CD8-positive, alpha-beta memory T cell (primary cell): Measurements from ENCODE around the gene SUB1. TPM values are rescaled to one million over a fixed set of nuclear protein-coding genes. Genes with fewer than 3 reads are reported as not detected.
A peak's percentile ranks its signal among the peaks of the same experiment; 100 is the strongest.

ENCODE experiments used
- CTCF ChIA-PET: fragments of 350-600 bp; sonication (Branson Sonifier 250); formaldehyde crosslinking; loops from one replicate; lab custom pipeline; 2021; ENCODE audit warnings: antibody characterized with exemption; lab: Charles Lee
- POLR2A ChIA-PET: fragments of 350-600 bp; sonication (Branson Sonifier 250); formaldehyde crosslinking; loops from one replicate; lab custom pipeline; 2021; ENCODE audit warnings: antibody characterized with exemption; lab: Charles Lee
- DNase-seq, 5 donors: peaks; one replicate each; pipeline versions ENCODE4 v3.0.0 to v3.0.0-alpha.2; 2020 to 2022; ENCODE audit warnings: mixed read lengths in 1 of 5
- H3K27ac ChIP-seq: one replicate; pipeline ENCODE4 v1.7.0; 2013; ENCODE audit warnings: low read depth, mild to moderate bottlenecking, low read length, moderate library complexity
- H3K27me3 ChIP-seq: 2 replicates; pipeline ENCODE4 v1.7.0; 2013; ENCODE audit warnings: low read length, mild to moderate bottlenecking; ENCODE audit not compliant: insufficient read depth, poor library complexity, severe bottlenecking
- H3K36me3 ChIP-seq: 2 replicates; pipeline ENCODE4 v1.7.0; 2013; ENCODE audit warnings: mild to moderate bottlenecking, low read length, moderate library complexity; ENCODE audit not compliant: insufficient read depth
- H3K4me1 ChIP-seq: 2 replicates; pipeline ENCODE4 v1.7.0; 2013; ENCODE audit warnings: mild to moderate bottlenecking, low read length, moderate library complexity; ENCODE audit not compliant: insufficient read depth
- H3K4me3 ChIP-seq: 2 replicates; pipeline ENCODE4 v1.7.0; 2013; ENCODE audit warnings: mild to moderate bottlenecking, low read length
- H3K9me3 ChIP-seq: 2 replicates; pipeline ENCODE4 v1.7.0; 2013; ENCODE audit warnings: mild to moderate bottlenecking, low read length
- H3K27ac Mint-ChIP-seq, 8 donors: one replicate each; pipeline ENCODE4 v1.8.0; 2020 to 2021; ENCODE audit warnings: mixed read lengths in 8 of 8, mild to moderate bottlenecking in 6 of 8, inconsistent platforms in 3 of 8, moderate library complexity in 3 of 8
- H3K27me3 Mint-ChIP-seq, 2 donors: one replicate each; pipeline ENCODE4 v1.8.0; 2020 to 2021; ENCODE audit warnings: mixed read lengths in 2 of 2, mild to moderate bottlenecking in 1 of 2, moderate library complexity in 1 of 2
- H3K36me3 Mint-ChIP-seq, 3 donors: one replicate each; pipeline ENCODE4 v1.8.0; 2020 to 2021; ENCODE audit warnings: mixed read lengths in 3 of 3, inconsistent platforms in 1 of 3, mild to moderate bottlenecking in 1 of 3
- H3K4me1 Mint-ChIP-seq, 3 donors: one replicate each; pipeline ENCODE4 v1.8.0; 2020 to 2021; ENCODE audit warnings: mixed read lengths in 3 of 3, inconsistent platforms in 1 of 3, mild to moderate bottlenecking in 1 of 3
- H3K4me3 Mint-ChIP-seq, 7 donors: one replicate each; pipeline ENCODE4 v1.8.0; 2020 to 2021; ENCODE audit warnings: mixed read lengths in 7 of 7, mild to moderate bottlenecking in 6 of 7, moderate library complexity in 4 of 7, inconsistent platforms in 2 of 7
- H3K9me3 Mint-ChIP-seq, 5 donors: one replicate each; pipeline ENCODE4 v1.8.0; 2020 to 2022; ENCODE audit warnings: mixed read lengths in 5 of 5, mild to moderate bottlenecking in 3 of 5, moderate library complexity in 2 of 5, inconsistent platforms in 1 of 5
- polyA plus RNA-seq: library from polyadenylated mRNA; unstranded; fragments of 300-500 nt; fragmentation: Illumina TruSeq; gene quantifications from one replicate; pipeline ENCODE4 v1.2.3, GENCODE V29; 2021
- total RNA-seq, 2 experiments: library from RNA; stranded (reverse); gene quantifications; one replicate each; pipeline ENCODE4 v1.2.3, GENCODE V29; 2021

SUB1 gene
- total and polyA plus RNA-seq, 3 experiments from 2014 or later, result 476 to 511 (median 484) TPM

GRCh38 chr5:32601623-32602295 is 16.4 kb downstream of the SUB1 start:
- POLR2A ChIA-PET, result no interaction called here
- H3K4me3 Mint-ChIP-seq, result no peak overlapping the region
- DNase-seq, result no peak
- CTCF ChIA-PET, result interaction anchor here (1.5 kb wide), 1 partner anchor 112 kb away, joined by 5 read pairs; no protein-coding TSS in a partner anchor
- peaks cover 48 to 76% (median 60%) of the 10 kb centered on the region in 3 donors for H3K4me1 Mint-ChIP-seq
- no peaks in the 10 kb centered on the region for H3K9me3 Mint-ChIP-seq
- H3K36me3 Mint-ChIP-seq, result peaks cover 0 to 80% (median 18%) of the 10 kb centered on the region in 3 donors
- H3K4me1 ChIP-seq, result peaks cover 20% of the 10 kb centered on the region
- no peaks in the 10 kb centered on the region for H3K27me3 ChIP-seq
- H3K9me3 ChIP-seq, result no peaks in the 10 kb centered on the region
- no peak overlapping the region for H3K27ac ChIP-seq
- peaks cover 55% of the 10 kb centered on the region for H3K36me3 ChIP-seq
- H3K27ac Mint-ChIP-seq, result peak overlapping the region in 5 of 8 donors; percentile 5 to 42 (median 19)
- no peaks in the 10 kb centered on the region for H3K27me3 Mint-ChIP-seq
- H3K4me3 ChIP-seq, result no peak overlapping the region

- H3K36me3 ChIP-seq, result peaks cover 48% of the 10 kb centered on the region
- ChIA-PET CTCF (no interaction called here), POLR2A (no interaction called here)
- Mint-ChIP-seq H3K4me3 (no peak overlapping the region), H3K9me3 (no peaks in the 10 kb centered on the region), H3K27me3 (no peaks in the 10 kb centered on the region), H3K36me3 (peaks cover 0 to 82% (median 15%) of the 10 kb centered on the region in 3 donors), H3K4me1 (peaks cover 40 to 65% (median 51%) of the 10 kb centered on the region in 3 donors), H3K27ac (peak overlapping the region in 3 of 8 donors; percentile 14 to 58 (median 36))
- peaks cover 12% of the 10 kb centered on the region for H3K4me1 ChIP-seq
- no peak for DNase-seq
- no peaks in the 10 kb centered on the region for H3K27me3 ChIP-seq
- H3K9me3 ChIP-seq, result no peaks in the 10 kb centered on the region
- no peak overlapping the region for H3K4me3 ChIP-seq
- no peak overlapping the region for H3K27ac ChIP-seq
These were observed 17.5 kb downstream of the SUB1 start for GRCh38 chr5:32602906-32603305.

GRCh38 chr5:32604800-32605765 is 19.7 kb downstream of the SUB1 start:
- POLR2A ChIA-PET, result no interaction called here
- peak overlapping the region in 5 of 8 donors; percentile 17 to 72 (median 42) for H3K27ac Mint-ChIP-seq
- no peak for DNase-seq
- H3K9me3 Mint-ChIP-seq, result no peaks in the 10 kb centered on the region
- H3K4me1 Mint-ChIP-seq, result peaks cover 23 to 48% (median 35%) of the 10 kb centered on the region in 3 donors
- Histone ChIP-seq H3K4me3 (no peak overlapping the region), H3K9me3 (no peaks in the 10 kb centered on the region), H3K27ac (no peak overlapping the region), H3K27me3 (no peaks in the 10 kb centered on the region), H3K36me3 (peaks cover 27% of the 10 kb centered on the region), H3K4me1 (no peaks in the 10 kb centered on the region)
- peak overlapping the region in 2 of 7 donors; percentile 34 to 49 for H3K4me3 Mint-ChIP-seq
- H3K27me3 Mint-ChIP-seq, result no peaks in the 10 kb centered on the region
- CTCF ChIA-PET, result interaction anchor here (1.0 to 1.5 kb wide), 3 partner anchors 8 to 115 kb away, joined by 3 to 4 read pairs (median 3); no protein-coding TSS in a partner anchor
- H3K36me3 Mint-ChIP-seq, result peaks cover 0 to 75% (median 15%) of the 10 kb centered on the region in 3 donors

DNA sequence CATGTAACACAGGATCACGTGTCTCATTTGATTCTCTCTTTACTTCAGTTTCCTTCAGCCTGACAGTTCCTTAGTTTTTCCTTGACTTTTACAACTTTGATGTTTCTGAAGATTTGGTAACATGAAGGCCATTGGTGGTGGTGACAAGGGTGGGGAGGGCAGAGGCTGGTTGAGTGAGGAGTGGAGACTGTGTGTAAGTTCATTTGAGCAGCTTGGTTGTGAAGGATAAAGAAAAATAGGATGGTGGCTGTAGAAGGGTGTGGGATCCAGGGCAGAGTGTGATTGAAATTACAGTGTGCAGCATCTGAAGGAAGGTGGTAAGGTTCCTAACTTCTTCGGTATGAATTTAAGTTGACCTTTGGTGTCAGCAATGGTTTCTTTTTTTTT is 20.4 kb downstream of the SUB1 start:
- ChIA-PET CTCF (interaction anchor here (1.2 to 1.5 kb wide), 2 partner anchors 16 to 116 kb away, joined by 3 to 4 read pairs; no protein-coding TSS in a partner anchor), POLR2A (interaction anchor here (0.7 kb wide), 1 partner anchor 1012 kb away, joined by 6 read pairs; no protein-coding TSS in a partner anchor)
- Mint-ChIP-seq H3K27ac (peak overlapping the region in 6 of 8 donors; percentile 17 to 59 (median 46)), H3K27me3 (no peaks in the 10 kb centered on the region), H3K9me3 (no peaks in the 10 kb centered on the region), H3K36me3 (peaks cover 0 to 73% (median 14%) of the 10 kb centered on the region in 3 donors), H3K4me3 (peak overlapping the region in 1 of 7 donors; percentile 49), H3K4me1 (peaks cover 23 to 45% (median 32%) of the 10 kb centered on the region in 3 donors)
- Histone ChIP-seq H3K36me3 (peaks cover 23% of the 10 kb centered on the region), H3K27me3 (no peaks in the 10 kb centered on the region), H3K27ac (no peak overlapping the region), H3K4me3 (no peak overlapping the region), H3K9me3 (no peaks in the 10 kb centered on the region), H3K4me1 (no peaks in the 10 kb centered on the region)
- no peak for DNase-seq

DNA sequence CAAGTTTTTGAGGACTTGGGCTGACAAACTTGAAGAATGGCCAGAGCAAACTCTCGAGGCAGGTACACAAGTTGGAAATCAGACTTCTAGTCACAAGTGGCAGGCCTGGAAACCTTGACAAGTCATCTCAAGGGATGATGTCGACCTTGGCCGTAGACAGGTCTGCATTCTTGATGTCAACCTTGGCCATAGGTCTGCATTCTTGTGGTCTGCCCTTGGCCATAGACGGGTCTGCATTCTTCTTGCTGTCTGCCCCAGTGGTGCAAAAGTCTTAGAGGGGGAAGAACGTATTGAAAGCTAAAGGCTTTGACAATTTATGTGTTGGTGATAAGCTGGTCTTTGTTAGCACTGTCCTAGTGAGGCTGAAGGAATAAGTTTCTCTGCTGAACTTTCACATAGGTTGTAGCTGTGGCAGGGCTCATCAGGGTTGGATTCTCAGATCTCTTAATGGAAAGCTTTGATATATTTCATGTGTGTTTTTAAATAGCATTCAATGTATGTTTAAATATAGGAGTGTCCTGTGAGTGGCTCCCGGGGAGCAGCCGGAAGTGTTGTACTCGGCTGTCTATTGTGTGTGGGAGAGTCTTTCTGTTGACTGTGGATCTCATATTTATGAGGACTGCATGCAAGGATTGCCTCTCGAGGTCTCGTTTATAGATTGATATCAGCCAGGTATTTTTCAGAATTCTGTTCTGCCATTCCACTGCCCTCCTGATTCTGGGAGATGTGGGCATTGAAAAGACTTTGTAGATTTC is 27.0 kb downstream of the SUB1 start:
- H3K27ac Mint-ChIP-seq, result peak overlapping the region in 3 of 8 donors; percentile 25 to 64 (median 40)
- no peak overlapping the region for H3K4me3 Mint-ChIP-seq
- H3K27me3 Mint-ChIP-seq, result no peaks in the 10 kb centered on the region
- H3K36me3 ChIP-seq, result no peaks in the 10 kb centered on the region
- ChIA-PET POLR2A (no interaction called here), CTCF (interaction anchor here (0.7 to 4.6 kb wide), 9 partner anchors 7 to 385 kb away, joined by 3 to 33 read pairs (median 5); no protein-coding TSS in a partner anchor)
- H3K27me3 ChIP-seq, result no peaks in the 10 kb centered on the region
- no peaks in the 10 kb centered on the region for H3K9me3 ChIP-seq
- peaks cover 4 to 16% (median 11%) of the 10 kb centered on the region in 3 donors for H3K4me1 Mint-ChIP-seq
- peaks cover 6% of the 10 kb centered on the region for H3K4me1 ChIP-seq
- no peak overlapping the region for H3K4me3 ChIP-seq
- H3K9me3 Mint-ChIP-seq, result no peaks in the 10 kb centered on the region
- H3K36me3 Mint-ChIP-seq, result peaks cover 0 to 23% (median 5%) of the 10 kb centered on the region in 3 donors
- H3K27ac ChIP-seq, result no peak overlapping the region
- no peak for DNase-seq

- Mint-ChIP-seq H3K9me3 (no peaks in the 10 kb centered on the region), H3K4me1 (peaks cover 4 to 14% (median 11%) of the 10 kb centered on the region in 3 donors), H3K36me3 (peaks cover 0 to 15% (median 5%) of the 10 kb centered on the region in 3 donors), H3K4me3 (no peak overlapping the region), H3K27ac (peak overlapping the region in 3 of 8 donors; percentile 1 to 16 (median 13)), H3K27me3 (no peaks in the 10 kb centered on the region)
- POLR2A ChIA-PET, result no interaction called here
- Histone ChIP-seq H3K27me3 (no peaks in the 10 kb centered on the region), H3K4me1 (peaks cover 6% of the 10 kb centered on the region), H3K4me3 (no peak overlapping the region), H3K27ac (no peak overlapping the region), H3K9me3 (no peaks in the 10 kb centered on the region), H3K36me3 (no peaks in the 10 kb centered on the region)
- DNase-seq, result peak; percentile 63 to 84 (median 73)
- CTCF ChIA-PET, result interaction anchor here (0.7 to 4.6 kb wide), 12 partner anchors 8 to 386 kb away, joined by 3 to 33 read pairs (median 4); partner anchors contain the start of gene SUB1
These were observed 27.8 kb downstream of the SUB1 start for GRCh38 chr5:32613050-32613672.

DNA sequence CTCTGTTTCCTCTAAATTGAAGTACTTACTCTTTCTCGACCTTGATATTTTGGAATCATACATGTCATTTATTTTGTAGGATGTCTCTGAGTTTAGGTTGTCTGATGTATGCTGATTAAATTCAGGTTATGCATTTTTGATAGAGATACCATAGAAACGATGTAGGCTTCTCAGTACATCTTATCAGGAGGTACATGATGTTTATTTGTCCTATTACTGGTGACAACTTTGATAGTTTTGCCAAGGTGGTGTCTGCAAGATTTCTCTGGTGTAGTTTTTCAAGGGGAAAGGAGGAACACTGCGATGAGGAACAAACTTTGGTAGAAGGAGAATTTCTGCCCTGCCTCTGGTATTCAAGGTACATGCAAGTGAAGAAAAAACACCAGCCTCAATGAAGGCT is 29.9 kb downstream of the SUB1 start:
- peaks cover 4 to 11% (median 6%) of the 10 kb centered on the region in 3 donors for H3K4me1 Mint-ChIP-seq
- no peak for DNase-seq
- no peaks in the 10 kb centered on the region for H3K9me3 ChIP-seq
- no peak overlapping the region for H3K4me3 ChIP-seq
- CTCF ChIA-PET, result interaction anchor here (4.6 kb wide), 1 partner anchor 126 kb away, joined by 33 read pairs; no protein-coding TSS in a partner anchor
- H3K27me3 ChIP-seq, result no peaks in the 10 kb centered on the region
- peaks cover 6% of the 10 kb centered on the region for H3K4me1 ChIP-seq
- no peak overlapping the region for H3K27ac ChIP-seq
- H3K27me3 Mint-ChIP-seq, result no peaks in the 10 kb centered on the region
- no peak overlapping the region for H3K4me3 Mint-ChIP-seq
- H3K36me3 Mint-ChIP-seq, result peaks cover 0 to 4% (median 3%) of the 10 kb centered on the region in 3 donors
- H3K36me3 ChIP-seq, result no peaks in the 10 kb centered on the region
- H3K27ac Mint-ChIP-seq, result peak overlapping the region in 1 of 8 donors; percentile 48
- no peaks in the 10 kb centered on the region for H3K9me3 Mint-ChIP-seq
- POLR2A ChIA-PET, result no interaction called here
